Measurements from ENCODE around the gene TRMT2B.

TRMT2B gene

DNA sequence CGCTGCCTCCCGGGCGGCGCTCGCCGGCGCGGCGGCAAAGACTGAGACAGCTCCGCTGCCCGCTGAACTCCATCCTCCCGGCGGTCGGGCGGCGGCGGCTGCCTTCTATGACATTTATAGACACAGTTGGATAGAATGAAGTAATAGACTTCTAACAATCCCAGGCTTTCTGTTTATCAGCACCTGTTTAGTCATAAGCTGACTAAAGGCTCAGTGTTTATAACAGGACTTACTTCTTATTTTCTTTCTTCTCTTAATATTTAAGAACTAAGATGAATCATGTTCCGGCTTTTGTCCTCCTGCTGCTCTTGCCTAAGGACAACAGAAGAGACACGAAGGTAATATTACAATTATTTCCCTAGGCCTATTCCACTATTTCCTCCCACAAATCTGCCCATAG, 78.5 kb downstream of the TRMT2B start:
- H3K4me3 ChIP-seq (ENCODE audit: low read depth, low read length), result no peak overlapping the region
- no peak overlapping the region for H3K27ac ChIP-seq (ENCODE audit: extremely low read depth, low read depth, low read length)
- POLR2A ChIA-PET, result no interaction called here
- TF ChIP-seq GLI2 (tag by site-specific recombination; IDR thresholded peaks at IDR 0.05; ENCODE audit: borderline replicate concordance, low read depth), result no peak
- no peak for TF ChIP-seq ZNF701 (tag by site-specific recombination; IDR thresholded peaks at IDR 0.05)
- TF ChIP-seq, protein P1, sequence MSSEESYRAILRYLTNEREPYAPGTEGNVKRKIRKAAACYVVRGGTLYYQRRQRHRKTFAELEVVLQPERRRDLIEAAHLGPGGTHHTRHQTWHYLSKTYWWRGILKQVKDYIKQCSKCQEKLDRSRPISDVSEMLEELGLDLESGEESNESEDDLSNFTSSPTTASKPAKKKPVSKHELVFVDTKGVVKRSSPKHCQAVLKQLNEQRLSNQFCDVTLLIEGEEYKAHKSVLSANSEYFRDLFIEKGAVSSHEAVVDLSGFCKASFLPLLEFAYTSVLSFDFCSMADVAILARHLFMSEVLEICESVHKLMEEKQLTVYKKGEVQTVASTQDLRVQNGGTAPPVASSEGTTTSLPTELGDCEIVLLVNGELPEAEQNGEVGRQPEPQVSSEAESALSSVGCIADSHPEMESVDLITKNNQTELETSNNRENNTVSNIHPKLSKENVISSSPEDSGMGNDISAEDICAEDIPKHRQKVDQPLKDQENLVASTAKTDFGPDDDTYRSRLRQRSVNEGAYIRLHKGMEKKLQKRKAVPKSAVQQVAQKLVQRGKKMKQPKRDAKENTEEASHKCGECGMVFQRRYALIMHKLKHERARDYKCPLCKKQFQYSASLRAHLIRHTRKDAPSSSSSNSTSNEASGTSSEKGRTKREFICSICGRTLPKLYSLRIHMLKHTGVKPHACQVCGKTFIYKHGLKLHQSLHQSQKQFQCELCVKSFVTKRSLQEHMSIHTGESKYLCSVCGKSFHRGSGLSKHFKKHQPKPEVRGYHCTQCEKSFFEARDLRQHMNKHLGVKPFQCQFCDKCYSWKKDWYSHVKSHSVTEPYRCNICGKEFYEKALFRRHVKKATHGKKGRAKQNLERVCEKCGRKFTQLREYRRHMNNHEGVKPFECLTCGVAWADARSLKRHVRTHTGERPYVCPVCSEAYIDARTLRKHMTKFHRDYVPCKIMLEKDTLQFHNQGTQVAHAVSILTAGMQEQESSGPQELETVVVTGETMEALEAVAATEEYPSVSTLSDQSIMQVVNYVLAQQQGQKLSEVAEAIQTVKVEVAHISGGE (tag by site-specific recombination; conservative IDR thresholded peaks at IDR 0.05; ENCODE audit: low read depth), result no peak
- no peak for TF ChIP-seq ZNF239 (tag by site-specific recombination; IDR thresholded peaks at IDR 0.05)
- no peak for TF ChIP-seq ZNF157 (tag by site-specific recombination; IDR thresholded peaks at IDR 0.05)
- no peaks in the 10 kb centered on the region for H3K9me3 ChIP-seq (ENCODE audit: control insufficient read depth, insufficient read depth, low read depth, low read length)
- no peaks in the 10 kb centered on the region for H3K36me3 ChIP-seq (ENCODE audit: control insufficient read depth in 2 of 2, insufficient read depth in 1 of 2, low read length in 2 of 2)
- CTCF ChIA-PET, result no interaction called here
- no peaks in the 10 kb centered on the region for H3K4me1 ChIP-seq (ENCODE audit: control insufficient read depth, insufficient read depth, low read length)

- no peaks in the 10 kb centered on the region for H3K9me3 ChIP-seq (ENCODE audit: control insufficient read depth, insufficient read depth, low read depth, low read length)
- H3K36me3 ChIP-seq (ENCODE audit: control insufficient read depth in 2 of 2, insufficient read depth in 1 of 2, low read length in 2 of 2), result no peaks in the 10 kb centered on the region
- ChIA-PET CTCF (no interaction called here), POLR2A (no interaction called here)
- no peaks in the 10 kb centered on the region for H3K4me1 ChIP-seq (ENCODE audit: control insufficient read depth, insufficient read depth, low read length)
- H3K4me3 ChIP-seq (ENCODE audit: low read depth, low read length), result no peak overlapping the region
- no peak overlapping the region for H3K27ac ChIP-seq (ENCODE audit: extremely low read depth, low read depth, low read length)
- TF ChIP-seq SCRT2 (tag by site-specific recombination; IDR thresholded peaks at IDR 0.05), result no peak
- TF ChIP-seq, protein P2, sequence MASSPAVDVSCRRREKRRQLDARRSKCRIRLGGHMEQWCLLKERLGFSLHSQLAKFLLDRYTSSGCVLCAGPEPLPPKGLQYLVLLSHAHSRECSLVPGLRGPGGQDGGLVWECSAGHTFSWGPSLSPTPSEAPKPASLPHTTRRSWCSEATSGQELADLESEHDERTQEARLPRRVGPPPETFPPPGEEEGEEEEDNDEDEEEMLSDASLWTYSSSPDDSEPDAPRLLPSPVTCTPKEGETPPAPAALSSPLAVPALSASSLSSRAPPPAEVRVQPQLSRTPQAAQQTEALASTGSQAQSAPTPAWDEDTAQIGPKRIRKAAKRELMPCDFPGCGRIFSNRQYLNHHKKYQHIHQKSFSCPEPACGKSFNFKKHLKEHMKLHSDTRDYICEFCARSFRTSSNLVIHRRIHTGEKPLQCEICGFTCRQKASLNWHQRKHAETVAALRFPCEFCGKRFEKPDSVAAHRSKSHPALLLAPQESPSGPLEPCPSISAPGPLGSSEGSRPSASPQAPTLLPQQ (tag by site-specific recombination; IDR thresholded peaks at IDR 0.05), result no peak
- TF ChIP-seq ZNF140 (tag by site-specific recombination; IDR thresholded peaks at IDR 0.05), result no peak
- TF ChIP-seq ZBTB26 (tag by site-specific recombination; optimal IDR thresholded peaks at IDR 0.05), result no peak
- no peak for TF ChIP-seq YY1 (tag by site-specific recombination; IDR thresholded peaks at IDR 0.05)
- TF ChIP-seq ZNF48 (tag by site-specific recombination; IDR thresholded peaks at IDR 0.05), result no peak
- TF ChIP-seq ZFP37 (tag by site-specific recombination; IDR thresholded peaks at IDR 0.05), result no peak
- TF ChIP-seq ZNF16 (tag by site-specific recombination; IDR thresholded peaks at IDR 0.05; ENCODE audit: low read depth), result no peak
- no peak for TF ChIP-seq KLF10 (tag by site-specific recombination; IDR thresholded peaks at IDR 0.05)
- TF ChIP-seq SP3 (tag by site-specific recombination; IDR thresholded peaks at IDR 0.05), result no peak
Measured at GRCh38 chrX:100969936-100970335, 82.0 kb downstream of the TRMT2B start.

- no peaks in the 10 kb centered on the region for H3K36me3 ChIP-seq (ENCODE audit: control insufficient read depth in 2 of 2, insufficient read depth in 1 of 2, low read length in 2 of 2)
- TF ChIP-seq ZNF645 (tag by site-specific recombination; IDR thresholded peaks at IDR 0.05) (no peak), HOXC10 (CRISPR knock-in tag; IDR thresholded peaks at IDR 0.05) (no peak), OVOL3 (tag by site-specific recombination; IDR thresholded peaks at IDR 0.05) (no peak)
- no peak within 1 kb of the TSS for H3K4me3 ChIP-seq (ENCODE audit: low read depth, low read length)
- ChIA-PET CTCF (no interaction called here), POLR2A (no interaction called here)
- H3K4me1 ChIP-seq (ENCODE audit: control insufficient read depth, insufficient read depth, low read length), result no peaks in the 10 kb centered on the region
- H3K27ac ChIP-seq (ENCODE audit: extremely low read depth, low read depth, low read length), result no peak within 1 kb of the TSS
- H3K9me3 ChIP-seq (ENCODE audit: control insufficient read depth, insufficient read depth, low read depth, low read length), result no peaks in the 10 kb centered on the region
Measured at GRCh38 chrX:100969408-100969807, 82.5 kb downstream of the TRMT2B start, which contains the start of gene ARL13A. TSS of gene ARL13A (plus strand) at chrX:100969708. CDS start at chrX:100973690, 3,982 bp downstream.

All from HEK293 (cell line).